ENCODE results near the gene CHRNA5.
"Not testable (repeated sequence)": the region's sequence is repeated elsewhere in the genome, so short reads cannot be mapped to it uniquely, and the experiment has no call there.

The CHRNA5 gene

DNA sequence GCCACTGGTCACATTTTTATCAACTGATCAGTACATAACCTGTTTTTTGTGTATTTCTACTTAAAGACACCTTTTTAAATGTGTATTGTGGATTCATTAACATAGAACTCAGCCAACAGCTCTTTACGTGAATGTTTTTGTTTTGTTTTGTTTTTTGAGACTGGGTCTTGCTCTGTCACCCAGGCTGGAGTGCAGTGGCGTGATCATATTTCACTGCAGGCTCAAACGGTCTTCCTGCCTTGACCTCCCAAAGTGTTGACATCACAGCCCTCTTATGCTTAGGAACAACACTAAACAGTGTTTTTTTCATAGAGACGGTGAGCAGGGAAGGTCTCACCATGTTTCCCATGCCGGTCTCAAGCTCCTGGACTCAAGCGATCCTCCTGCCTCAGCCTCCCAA is 15.1 kb upstream of the CHRNA5 start:
- H3K9me3 Mint-ChIP-seq = no peaks in the 10 kb centered on the region
- H3K27me3 Mint-ChIP-seq = no peaks in the 10 kb centered on the region
- no peak for DNase-seq
- no peak overlapping the region for H3K4me3 Mint-ChIP-seq
- H3K27ac Mint-ChIP-seq = peak overlapping the region; percentile 58
- peaks cover 4% of the 10 kb centered on the region for H3K4me1 Mint-ChIP-seq (ENCODE audit: low read depth)
- H3K36me3 Mint-ChIP-seq (ENCODE audit: low read depth) = peaks cover 63% of the 10 kb centered on the region

DNA sequence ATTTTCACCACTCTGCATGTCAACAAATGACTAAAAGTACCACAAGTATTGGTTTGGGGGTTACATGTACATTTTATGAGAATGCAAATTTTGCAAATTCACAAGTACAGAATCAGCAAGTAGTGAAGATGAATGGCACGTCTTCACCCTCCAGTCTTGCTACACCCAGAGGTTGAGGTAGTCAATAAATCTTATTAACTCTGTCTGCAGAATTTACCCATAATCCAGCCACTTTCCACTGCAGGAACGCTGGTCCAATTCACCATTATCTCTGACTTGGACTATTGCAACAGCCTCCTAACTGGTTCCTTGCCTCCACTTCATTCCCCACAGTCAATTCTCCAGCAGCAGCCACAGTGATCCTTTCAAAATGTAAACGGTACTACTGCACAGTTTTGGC is 14.5 kb upstream of the CHRNA5 start:
- Mint-ChIP-seq H3K27me3 (no peaks in the 10 kb centered on the region), H3K4me3 (no peak overlapping the region), H3K4me1 (ENCODE audit: low read depth) (no peaks in the 10 kb centered on the region), H3K9me3 (no peaks in the 10 kb centered on the region), H3K27ac (peak overlapping the region; percentile 30), H3K36me3 (ENCODE audit: low read depth) (peaks cover 57% of the 10 kb centered on the region)
- DNase-seq = no peak

DNA sequence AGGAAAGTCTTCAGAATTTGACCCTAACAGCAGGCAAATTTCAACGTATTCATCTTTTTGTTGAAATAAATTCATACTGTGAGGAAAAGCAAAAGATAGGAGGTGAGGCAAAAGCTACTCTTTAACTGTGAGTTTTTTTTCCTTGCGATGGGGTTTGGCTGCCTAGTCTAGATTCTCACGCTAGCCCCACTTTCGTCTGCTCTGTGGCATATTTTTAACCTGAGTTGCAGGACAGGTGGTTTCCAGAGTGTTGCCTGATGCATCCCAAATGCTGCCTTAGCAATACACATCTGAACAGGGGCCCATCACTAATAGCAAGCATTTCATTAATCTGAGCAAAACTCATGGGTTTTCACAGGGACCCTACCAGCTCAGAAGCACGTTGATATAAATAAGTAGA is 13.4 kb upstream of the CHRNA5 start:
- no peak for DNase-seq
- H3K4me3 Mint-ChIP-seq = no peak overlapping the region
- H3K36me3 Mint-ChIP-seq (ENCODE audit: low read depth) = peaks cover 46% of the 10 kb centered on the region
- H3K27ac Mint-ChIP-seq = no peak overlapping the region
- H3K9me3 Mint-ChIP-seq = no peaks in the 10 kb centered on the region
- no peaks in the 10 kb centered on the region for H3K27me3 Mint-ChIP-seq
- H3K4me1 Mint-ChIP-seq (ENCODE audit: low read depth) = no peaks in the 10 kb centered on the region

DNA sequence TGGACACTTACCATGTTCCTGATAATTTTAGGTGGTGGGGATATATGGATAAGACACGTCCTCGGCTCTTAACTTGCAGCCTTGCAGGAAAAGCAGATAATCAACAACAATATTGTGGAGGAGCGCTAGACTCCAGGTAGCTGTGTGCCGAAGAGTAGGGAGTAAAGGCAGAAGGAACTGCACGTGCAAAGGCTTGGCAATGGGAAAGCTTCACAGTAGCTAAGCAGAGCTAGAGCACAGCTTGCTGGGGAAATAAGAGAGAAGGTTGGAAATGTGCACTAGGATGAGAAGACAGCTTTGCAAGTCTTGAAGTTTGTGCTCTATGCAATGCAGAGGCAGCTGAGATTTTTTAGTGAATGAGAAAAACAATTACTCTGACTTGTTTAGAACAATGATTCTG is 12.7 kb upstream of the CHRNA5 start:
- peaks cover 39% of the 10 kb centered on the region for H3K36me3 Mint-ChIP-seq (ENCODE audit: low read depth)
- no peaks in the 10 kb centered on the region for H3K9me3 Mint-ChIP-seq
- DNase-seq = no peak
- H3K4me1 Mint-ChIP-seq (ENCODE audit: low read depth) = no peaks in the 10 kb centered on the region
- no peak overlapping the region for H3K27ac Mint-ChIP-seq
- no peak overlapping the region for H3K4me3 Mint-ChIP-seq
- no peaks in the 10 kb centered on the region for H3K27me3 Mint-ChIP-seq

- not testable (repeated sequence) for H3K4me1 Mint-ChIP-seq (ENCODE audit: low read depth); H3K4me3 Mint-ChIP-seq; DNase-seq; H3K27ac Mint-ChIP-seq; H3K36me3 Mint-ChIP-seq (ENCODE audit: low read depth); H3K9me3 Mint-ChIP-seq
- H3K27me3 Mint-ChIP-seq = peaks cover 15% of the 10 kb centered on the region
Observed at GRCh38 chr15:78560201-78560600, 5.1 kb upstream of the CHRNA5 start.

GRCh38 chr15:78561490-78561889 is 3.8 kb upstream of the CHRNA5 start:
- Mint-ChIP-seq H3K27ac (no peak overlapping the region), H3K9me3 (no peaks in the 10 kb centered on the region), H3K36me3 (ENCODE audit: low read depth) (no peaks in the 10 kb centered on the region), H3K27me3 (peaks cover 23% of the 10 kb centered on the region), H3K4me1 (ENCODE audit: low read depth) (peaks cover 14% of the 10 kb centered on the region), H3K4me3 (no peak overlapping the region)
- no peak for DNase-seq

DNA sequence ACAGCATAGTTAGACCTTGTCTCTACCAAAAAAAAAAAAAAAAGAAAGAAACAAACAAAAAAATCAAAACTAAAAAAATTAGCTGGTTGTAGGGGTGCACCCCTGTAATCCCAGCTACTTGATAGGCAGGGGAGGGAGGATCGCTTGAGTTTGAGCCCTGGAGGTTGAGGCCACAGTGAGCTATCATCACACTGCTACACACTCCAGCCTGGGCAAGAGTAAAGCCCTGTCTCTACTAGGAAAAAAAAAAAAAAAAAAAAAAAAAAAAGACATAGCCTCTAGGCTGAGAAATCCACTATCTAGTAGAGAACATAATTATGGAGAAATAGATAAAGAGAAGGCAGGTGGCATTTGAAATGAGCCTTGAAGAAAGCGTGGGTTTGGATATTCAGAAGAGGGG is 2.2 kb upstream of the CHRNA5 start:
- no peak overlapping the region for H3K27ac Mint-ChIP-seq
- H3K9me3 Mint-ChIP-seq = no peaks in the 10 kb centered on the region
- H3K36me3 Mint-ChIP-seq (ENCODE audit: low read depth) = no peaks in the 10 kb centered on the region
- H3K4me3 Mint-ChIP-seq = no peak overlapping the region
- no peak for DNase-seq
- peaks cover 23% of the 10 kb centered on the region for H3K4me1 Mint-ChIP-seq (ENCODE audit: low read depth)
- peaks cover 33% of the 10 kb centered on the region for H3K27me3 Mint-ChIP-seq

DNA sequence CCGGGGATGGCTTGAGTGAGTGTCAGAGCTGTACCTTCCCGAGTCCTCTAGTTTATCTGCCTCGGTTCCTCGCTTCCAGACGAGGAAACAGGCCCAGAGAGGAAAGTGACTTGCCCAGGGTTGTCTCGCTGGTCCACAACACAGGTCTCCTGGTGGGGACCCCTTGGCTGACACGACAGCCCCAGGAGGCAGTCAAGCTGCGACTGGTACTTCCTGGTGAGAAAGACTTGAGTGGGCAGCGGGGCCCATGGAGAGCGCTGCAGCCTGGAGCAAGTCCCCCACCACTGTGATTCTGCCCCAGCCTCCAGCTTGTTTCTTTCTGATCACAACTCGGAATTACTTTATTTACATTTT is 600 bp upstream of the CHRNA5 start:
- Mint-ChIP-seq H3K9me3 (no peaks in the 10 kb centered on the region), H3K4me3 (peak overlapping the region; percentile 84), H3K27ac (peak overlapping the region; percentile 52), H3K27me3 (peaks cover 32% of the 10 kb centered on the region), H3K4me1 (ENCODE audit: low read depth) (peaks cover 26% of the 10 kb centered on the region), H3K36me3 (ENCODE audit: low read depth) (no peaks in the 10 kb centered on the region)
- peak; percentile 34 for DNase-seq

- Mint-ChIP-seq H3K27me3 (peaks cover 37% of the 10 kb centered on the region), H3K9me3 (no peaks in the 10 kb centered on the region), H3K27ac (peak overlapping the region; percentile 57), H3K4me3 (peak overlapping the region; percentile 84), H3K36me3 (ENCODE audit: low read depth) (no peaks in the 10 kb centered on the region), H3K4me1 (ENCODE audit: low read depth) (peaks cover 26% of the 10 kb centered on the region)
- no peak for DNase-seq
Observed at GRCh38 chr15:78565951-78566774, 843 bp downstream of the CHRNA5 start.

- H3K4me1 Mint-ChIP-seq (ENCODE audit: low read depth) = peaks cover 26% of the 10 kb centered on the region
- H3K36me3 Mint-ChIP-seq (ENCODE audit: low read depth) = no peaks in the 10 kb centered on the region
- no peaks in the 10 kb centered on the region for H3K9me3 Mint-ChIP-seq
- H3K27ac Mint-ChIP-seq = no peak overlapping the region
- no peak overlapping the region for H3K4me3 Mint-ChIP-seq
- no peak for DNase-seq
- H3K27me3 Mint-ChIP-seq = peaks cover 39% of the 10 kb centered on the region
Observed at GRCh38 chr15:78567531-78567930, 2.2 kb downstream of the CHRNA5 start.

- no peak overlapping the region for H3K27ac Mint-ChIP-seq
- peaks cover 17% of the 10 kb centered on the region for H3K4me1 Mint-ChIP-seq (ENCODE audit: low read depth)
- H3K4me3 Mint-ChIP-seq = no peak overlapping the region
- no peak for DNase-seq
- H3K36me3 Mint-ChIP-seq (ENCODE audit: low read depth) = no peaks in the 10 kb centered on the region
- H3K9me3 Mint-ChIP-seq = no peaks in the 10 kb centered on the region
- peaks cover 34% of the 10 kb centered on the region for H3K27me3 Mint-ChIP-seq
Observed at GRCh38 chr15:78570710-78571109, 5.4 kb downstream of the CHRNA5 start.

- Mint-ChIP-seq H3K4me3 (no peak overlapping the region), H3K27ac (no peak overlapping the region), H3K27me3 (peaks cover 30% of the 10 kb centered on the region), H3K9me3 (no peaks in the 10 kb centered on the region), H3K36me3 (ENCODE audit: low read depth) (no peaks in the 10 kb centered on the region), H3K4me1 (ENCODE audit: low read depth) (peaks cover 13% of the 10 kb centered on the region)
- no peak for DNase-seq
Observed at GRCh38 chr15:78571382-78571781, 6.1 kb downstream of the CHRNA5 start.

GRCh38 chr15:78573416-78573815 is 8.1 kb downstream of the CHRNA5 start:
- H3K27ac Mint-ChIP-seq = no peak overlapping the region
- H3K9me3 Mint-ChIP-seq = no peaks in the 10 kb centered on the region
- no peak for DNase-seq
- no peaks in the 10 kb centered on the region for H3K36me3 Mint-ChIP-seq (ENCODE audit: low read depth)
- peaks cover 3% of the 10 kb centered on the region for H3K4me1 Mint-ChIP-seq (ENCODE audit: low read depth)
- H3K27me3 Mint-ChIP-seq = peaks cover 18% of the 10 kb centered on the region
- no peak overlapping the region for H3K4me3 Mint-ChIP-seq

DNA sequence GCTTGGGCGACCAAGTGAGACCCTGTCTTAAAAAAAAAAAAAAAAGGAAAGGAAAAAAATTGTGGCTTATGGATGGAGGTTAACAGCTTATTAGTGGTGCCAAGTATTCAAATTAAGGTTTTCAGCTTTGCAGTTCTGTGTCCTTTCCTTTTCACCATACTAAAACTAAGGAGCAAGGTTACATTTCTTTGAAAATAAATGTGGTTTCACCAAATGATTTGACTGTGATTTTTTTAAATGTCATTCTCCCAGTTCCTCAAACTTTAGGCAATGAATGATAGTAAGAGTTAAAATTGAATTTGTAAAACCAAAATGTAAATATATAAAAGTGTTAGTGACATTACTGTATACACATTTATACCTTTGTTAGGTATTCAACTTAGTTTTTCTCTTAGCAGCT is 9.6 kb downstream of the CHRNA5 start:
- Mint-ChIP-seq H3K9me3 (no peaks in the 10 kb centered on the region), H3K27ac (no peak overlapping the region), H3K27me3 (peaks cover 15% of the 10 kb centered on the region), H3K4me1 (ENCODE audit: low read depth) (no peaks in the 10 kb centered on the region), H3K36me3 (ENCODE audit: low read depth) (no peaks in the 10 kb centered on the region), H3K4me3 (no peak overlapping the region)
- DNase-seq = no peak

GRCh38 chr15:78597583-78597982 is 32.3 kb downstream of the CHRNA5 start:
- no peaks in the 10 kb centered on the region for H3K9me3 Mint-ChIP-seq
- H3K27ac Mint-ChIP-seq = no peak overlapping the region
- peaks cover 8% of the 10 kb centered on the region for H3K27me3 Mint-ChIP-seq
- no peak for DNase-seq
- no peaks in the 10 kb centered on the region for H3K4me1 Mint-ChIP-seq (ENCODE audit: low read depth)
- no peak overlapping the region for H3K4me3 Mint-ChIP-seq
- H3K36me3 Mint-ChIP-seq (ENCODE audit: low read depth) = no peaks in the 10 kb centered on the region

GRCh38 chr15:78598348-78598747 is 33.0 kb downstream of the CHRNA5 start:
- Mint-ChIP-seq H3K4me3 (no peak overlapping the region), H3K4me1 (ENCODE audit: low read depth) (no peaks in the 10 kb centered on the region), H3K27ac (no peak overlapping the region), H3K27me3 (peaks cover 13% of the 10 kb centered on the region), H3K36me3 (ENCODE audit: low read depth) (no peaks in the 10 kb centered on the region), H3K9me3 (no peaks in the 10 kb centered on the region)
- no peak for DNase-seq

All from activated T-cell treated with anti-CD3 and anti-CD28 coated beads, Interleukin-2, amount 50 U/mL, for 24 hours (primary cell).